ENCODE data around the gene EXOC3L2. TPM values are rescaled to one million over a fixed set of nuclear protein-coding genes. Genes with fewer than 3 reads are reported as not detected.
A peak's percentile ranks its signal among the peaks of the same experiment; 100 is the strongest.

EXOC3L2 gene
- total RNA-seq, 1 donor from 2014 or later, result 6.1 TPM

DNA sequence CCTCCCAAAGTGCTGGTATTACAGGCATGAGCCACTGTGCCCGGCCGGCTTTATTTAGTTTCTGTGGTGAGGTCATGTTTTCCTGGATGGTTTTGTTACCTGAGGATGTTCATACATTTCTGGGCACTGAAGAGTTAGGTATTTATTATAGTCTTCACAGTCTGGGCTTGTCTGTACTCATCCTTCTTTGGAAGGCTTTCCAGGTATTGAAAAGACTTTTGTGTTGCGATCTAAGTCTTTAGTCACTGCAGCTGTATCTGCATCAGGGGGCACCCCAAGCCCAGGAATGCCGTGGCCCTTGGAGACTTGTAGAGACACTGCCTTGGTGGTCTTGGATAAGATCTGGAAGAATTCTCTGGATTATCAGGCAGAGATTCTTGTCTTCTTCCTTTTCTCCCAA is 53.8 kb downstream of the EXOC3L2 start:
- Histone ChIP-seq H3K36me3 (no peaks in the 10 kb centered on the region), H3K27me3 (no peaks in the 10 kb centered on the region), H3K27ac (no peak overlapping the region), H3K4me3 (no peak overlapping the region), H3K9me3 (no peaks in the 10 kb centered on the region), H3K4me1 (no peaks in the 10 kb centered on the region)
- peak in 1 of 2 donors; percentile 30 for TF ChIP-seq POLR2AphosphoS5 (IDR thresholded peaks at IDR 0.05; ENCODE audit: insufficient read depth in 1 of 2, low read depth in 1 of 2)
- TF ChIP-seq, protein P1, sequence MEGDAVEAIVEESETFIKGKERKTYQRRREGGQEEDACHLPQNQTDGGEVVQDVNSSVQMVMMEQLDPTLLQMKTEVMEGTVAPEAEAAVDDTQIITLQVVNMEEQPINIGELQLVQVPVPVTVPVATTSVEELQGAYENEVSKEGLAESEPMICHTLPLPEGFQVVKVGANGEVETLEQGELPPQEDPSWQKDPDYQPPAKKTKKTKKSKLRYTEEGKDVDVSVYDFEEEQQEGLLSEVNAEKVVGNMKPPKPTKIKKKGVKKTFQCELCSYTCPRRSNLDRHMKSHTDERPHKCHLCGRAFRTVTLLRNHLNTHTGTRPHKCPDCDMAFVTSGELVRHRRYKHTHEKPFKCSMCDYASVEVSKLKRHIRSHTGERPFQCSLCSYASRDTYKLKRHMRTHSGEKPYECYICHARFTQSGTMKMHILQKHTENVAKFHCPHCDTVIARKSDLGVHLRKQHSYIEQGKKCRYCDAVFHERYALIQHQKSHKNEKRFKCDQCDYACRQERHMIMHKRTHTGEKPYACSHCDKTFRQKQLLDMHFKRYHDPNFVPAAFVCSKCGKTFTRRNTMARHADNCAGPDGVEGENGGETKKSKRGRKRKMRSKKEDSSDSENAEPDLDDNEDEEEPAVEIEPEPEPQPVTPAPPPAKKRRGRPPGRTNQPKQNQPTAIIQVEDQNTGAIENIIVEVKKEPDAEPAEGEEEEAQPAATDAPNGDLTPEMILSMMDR (IDR thresholded peaks at IDR 0.05), result no peak
- DNase-seq (ENCODE audit: extremely low spot score in 2 of 2), result no peak
- intact Hi-C loops (cut with DNase I), result no loop called here

DNA sequence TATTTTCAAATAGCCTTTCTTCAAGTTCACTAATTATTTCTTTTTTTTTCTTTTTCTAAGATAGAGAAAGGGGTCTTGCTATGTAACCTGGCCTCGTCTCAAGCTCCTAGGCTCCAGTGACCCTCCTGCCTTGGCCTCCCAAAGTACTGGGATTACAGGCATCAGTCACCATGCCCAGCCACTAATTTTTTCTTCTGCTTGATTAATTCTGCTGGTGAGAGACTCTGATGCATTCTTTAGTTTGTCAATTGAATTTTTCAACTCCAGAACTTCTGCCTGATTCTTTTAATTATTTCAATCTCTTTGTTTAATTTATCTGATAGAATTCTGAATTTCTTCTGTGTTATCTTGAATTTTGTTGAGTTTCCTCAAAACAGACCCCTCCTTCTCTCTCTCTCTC is 55.2 kb downstream of the EXOC3L2 start:
- TF ChIP-seq, protein P1 (IDR thresholded peaks at IDR 0.05), result no peak
- TF ChIP-seq POLR2A (IDR thresholded peaks at IDR 0.05) (no peak), POLR2AphosphoS5 (IDR thresholded peaks at IDR 0.05; ENCODE audit: insufficient read depth in 1 of 2, low read depth in 1 of 2) (no peak)
- Histone ChIP-seq H3K27me3 (no peaks in the 10 kb centered on the region), H3K4me3 (no peak overlapping the region), H3K27ac (no peak overlapping the region), H3K36me3 (no peaks in the 10 kb centered on the region), H3K4me1 (no peaks in the 10 kb centered on the region), H3K9me3 (no peaks in the 10 kb centered on the region)
- intact Hi-C loops (cut with DNase I), result no loop called here
- no peak for DNase-seq (ENCODE audit: extremely low spot score in 2 of 2)

DNA sequence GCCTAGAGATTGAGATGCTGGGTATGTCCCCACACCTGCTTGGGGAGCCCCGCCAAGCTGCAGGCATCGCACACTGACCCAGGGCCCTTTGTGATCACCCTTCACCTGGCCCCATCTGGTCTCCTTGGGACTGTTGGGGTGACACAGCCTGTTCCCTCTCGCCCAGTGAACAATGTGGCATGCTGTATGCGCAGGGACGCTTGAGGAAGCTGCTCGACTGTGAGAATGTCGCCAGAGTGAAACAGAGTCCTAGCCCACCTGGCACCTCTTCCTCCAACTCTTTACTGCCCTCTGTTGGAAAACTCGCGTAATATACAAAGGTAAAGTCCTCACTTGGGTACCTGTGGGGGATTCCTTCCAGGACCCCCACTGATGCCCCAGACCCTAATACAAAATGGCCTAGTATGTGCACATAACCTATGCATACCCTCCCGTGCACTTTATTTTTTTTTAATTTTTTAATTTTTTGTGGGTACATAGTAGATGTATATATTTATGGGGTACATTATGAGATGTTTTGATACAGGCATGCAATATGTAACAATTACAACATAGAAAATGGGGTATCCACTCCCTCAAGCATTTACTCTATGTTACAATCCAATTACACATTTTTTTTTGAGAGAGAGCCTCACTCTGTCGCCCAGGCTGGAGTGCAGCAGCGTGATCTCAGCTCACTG is 57.6 kb downstream of the EXOC3L2 start:
- no peak overlapping the region for H3K4me3 ChIP-seq
- TF ChIP-seq POLR2A (IDR thresholded peaks at IDR 0.05), result no peak
- TF ChIP-seq, protein P1 (IDR thresholded peaks at IDR 0.05), result peak in 2 of 3 experiments; percentile 18 to 19
- no peak for DNase-seq (ENCODE audit: extremely low spot score in 2 of 2)
- no peak overlapping the region for H3K27ac ChIP-seq
- no peaks in the 10 kb centered on the region for H3K4me1 ChIP-seq
- no peaks in the 10 kb centered on the region for H3K36me3 ChIP-seq
- no peaks in the 10 kb centered on the region for H3K27me3 ChIP-seq
- intact Hi-C loops (cut with DNase I), result no loop called here
- H3K9me3 ChIP-seq, result no peaks in the 10 kb centered on the region

DNA sequence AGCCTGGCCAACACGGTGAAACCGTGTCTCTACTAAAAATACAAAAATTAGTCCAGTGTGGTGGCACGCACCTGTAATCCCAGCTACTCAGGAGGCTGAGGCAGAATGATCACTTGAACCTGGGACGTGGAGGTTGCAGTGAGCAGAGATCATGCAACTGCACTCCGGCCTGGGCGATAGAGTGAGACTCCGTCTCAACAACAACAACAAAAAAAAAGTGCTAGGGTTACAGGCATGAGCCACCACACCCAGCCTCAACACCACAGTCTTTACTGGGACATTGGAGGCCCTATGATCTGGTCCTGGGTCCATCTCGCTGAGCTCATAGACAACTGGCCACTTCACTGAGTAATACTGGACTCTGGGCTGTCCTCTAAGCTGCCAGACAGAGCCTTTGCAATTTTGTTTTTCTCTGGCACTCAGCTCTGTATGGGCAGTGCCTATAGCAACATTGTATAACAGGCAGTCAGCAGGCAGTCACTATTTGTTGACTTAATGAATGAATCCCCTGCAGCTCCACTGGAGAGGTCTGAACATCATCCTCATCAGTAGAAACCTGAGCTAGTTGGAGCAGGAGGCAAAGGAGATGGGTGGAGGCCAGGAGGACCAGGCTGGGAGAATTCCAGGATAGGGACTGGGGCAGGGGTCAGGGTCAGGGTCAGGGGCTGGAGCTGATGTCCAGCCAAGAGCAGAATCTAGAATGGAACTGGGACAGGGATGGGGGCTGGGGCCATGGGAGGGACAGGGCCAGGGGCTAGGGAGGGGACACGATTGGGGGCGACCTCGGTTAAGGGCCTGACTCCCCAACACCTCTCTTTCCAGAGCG is 58.5 kb downstream of the EXOC3L2 start:
- Histone ChIP-seq H3K27ac (no peak overlapping the region), H3K27me3 (no peaks in the 10 kb centered on the region), H3K4me3 (no peak overlapping the region), H3K9me3 (no peaks in the 10 kb centered on the region), H3K36me3 (peaks cover 0 to 5% of the 10 kb centered on the region in 2 donors), H3K4me1 (peaks cover 6% of the 10 kb centered on the region)
- DNase-seq (ENCODE audit: extremely low spot score in 2 of 2), result no peak
- TF ChIP-seq POLR2AphosphoS5 (IDR thresholded peaks at IDR 0.05; ENCODE audit: insufficient read depth in 1 of 2, low read depth in 1 of 2) (no peak), POLR2A (IDR thresholded peaks at IDR 0.05) (no peak)
- TF ChIP-seq, protein P1 (IDR thresholded peaks at IDR 0.05), result no peak
- intact Hi-C loops (cut with DNase I), result no loop called here

DNA sequence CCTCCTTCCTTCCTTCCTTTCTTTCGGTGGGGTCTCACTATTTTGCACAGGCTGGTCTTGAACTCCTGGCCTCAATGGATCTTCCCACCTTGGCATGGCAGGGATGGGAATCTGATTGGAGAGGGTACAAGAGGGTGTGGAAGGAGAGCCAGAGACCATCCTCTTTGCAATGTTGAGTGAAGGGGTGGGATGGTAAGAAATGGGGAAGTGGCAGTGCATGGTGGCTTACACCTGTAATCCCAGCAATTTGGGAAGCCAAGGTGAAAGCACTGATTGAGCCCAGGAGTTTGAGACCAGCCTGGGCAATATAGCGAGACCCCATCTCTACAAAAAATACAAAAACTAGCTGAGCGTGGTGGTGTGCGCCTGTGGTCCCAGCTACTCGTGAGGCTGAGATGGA is 61.1 kb downstream of the EXOC3L2 start:
- no peaks in the 10 kb centered on the region for H3K27me3 ChIP-seq
- no peaks in the 10 kb centered on the region for H3K9me3 ChIP-seq
- peaks cover 0 to 11% of the 10 kb centered on the region in 2 donors for H3K36me3 ChIP-seq
- intact Hi-C loops (cut with DNase I), result no loop called here
- no peak for DNase-seq (ENCODE audit: extremely low spot score in 2 of 2)
- no peak for TF ChIP-seq POLR2A (IDR thresholded peaks at IDR 0.05)
- no peak for TF ChIP-seq POLR2AphosphoS5 (IDR thresholded peaks at IDR 0.05; ENCODE audit: insufficient read depth in 1 of 2, low read depth in 1 of 2)
- TF ChIP-seq, protein P1 (IDR thresholded peaks at IDR 0.05), result no peak
- H3K27ac ChIP-seq, result no peak overlapping the region
- H3K4me3 ChIP-seq, result no peak overlapping the region
- H3K4me1 ChIP-seq, result peaks cover 28% of the 10 kb centered on the region
